KBM-7 (cell line): ENCODE data around the gene ADARB2.
A peak's percentile ranks its signal among the peaks of the same experiment; 100 is the strongest.

ENCODE experiments used
- DNase-seq: peaks from one replicate; pipeline ENCODE4 v3.0.0-alpha.2; 2015
- in situ Hi-C: fragments of 300-500 bp; cut with MboI; formaldehyde crosslinking; loops from 2 replicates; pipeline ENCODE4 v1.14.3; 2020; ENCODE audit warnings: low sequenced_read_pairs, low pct_unique_long_range_greater_than_20kb, mixed read lengths

Gene ADARB2

GRCh38 chr10:1152386-1153250, 584.7 kb downstream of the ADARB2 start:
- DNase-seq: no peak
- in situ Hi-C loops: no loop called here

GRCh38 chr10:1151076-1152033, 586.0 kb downstream of the ADARB2 start:
- in situ Hi-C loops: no loop called here

GRCh38 chr10:1150638-1150955, 586.7 kb downstream of the ADARB2 start:
- in situ Hi-C loops: no loop called here
- no peak for DNase-seq

More at GRCh38 chr10:1151076-1152033, 586.0 kb downstream of the ADARB2 start:
- DNase-seq: no peak

- peak; percentile 3 for DNase-seq
- in situ Hi-C loops: no loop called here
Observed at GRCh38 chr10:1149793-1150637, 587.3 kb downstream of the ADARB2 start.

- in situ Hi-C loops: no loop called here
- DNase-seq: no peak
Observed at GRCh38 chr10:1148855-1149605, 588.3 kb downstream of the ADARB2 start.

GRCh38 chr10:1147810-1148209, 589.5 kb downstream of the ADARB2 start:
- DNase-seq: no peak
- in situ Hi-C loops: no loop called here

- DNase-seq: peak; percentile 6
- in situ Hi-C loops: no loop called here
Observed at GRCh38 chr10:1142596-1142995, 594.7 kb downstream of the ADARB2 start.

- in situ Hi-C loops: no loop called here
Observed at GRCh38 chr10:1141701-1142100, 595.6 kb downstream of the ADARB2 start.

GRCh38 chr10:1141261-1141660, 596.1 kb downstream of the ADARB2 start:
- in situ Hi-C loops: no loop called here

More at GRCh38 chr10:1141701-1142100, 595.6 kb downstream of the ADARB2 start:
- DNase-seq: no peak

GRCh38 chr10:1138529-1138928, 598.8 kb downstream of the ADARB2 start:
- no peak for DNase-seq
- in situ Hi-C loops: no loop called here

More at GRCh38 chr10:1141261-1141660, 596.1 kb downstream of the ADARB2 start:
- no peak for DNase-seq

GRCh38 chr10:1137499-1138163, 599.7 kb downstream of the ADARB2 start:
- in situ Hi-C loops: no loop called here
- no peak for DNase-seq

- in situ Hi-C loops: no loop called here
- no peak for DNase-seq
Observed at GRCh38 chr10:1136268-1136667, 601.1 kb downstream of the ADARB2 start.

- in situ Hi-C loops: no loop called here
- no peak for DNase-seq
Observed at GRCh38 chr10:1134156-1134555, 603.2 kb downstream of the ADARB2 start.

GRCh38 chr10:1133495-1134045, 603.8 kb downstream of the ADARB2 start:
- DNase-seq: no peak
- in situ Hi-C loops: no loop called here

GRCh38 chr10:1132584-1132983, 604.7 kb downstream of the ADARB2 start:
- in situ Hi-C loops: no loop called here

GRCh38 chr10:1130995-1131790, 606.1 kb downstream of the ADARB2 start:
- no peak for DNase-seq
- in situ Hi-C loops: no loop called here

More at GRCh38 chr10:1132584-1132983, 604.7 kb downstream of the ADARB2 start:
- DNase-seq: no peak

- in situ Hi-C loops: no loop called here
- DNase-seq: no peak
Observed at GRCh38 chr10:1130226-1130625, 607.1 kb downstream of the ADARB2 start.
